NCI-H1930 (cell line): ENCODE data around the gene CCDC69.
"Not testable (repeated sequence)": the region's sequence is repeated elsewhere in the genome, so short reads cannot be mapped to it uniquely, and the experiment has no call there.

Source experiments
- DNase-seq, 2 experiments: peaks; one replicate each; lab custom pipeline; 2025; lab: John Stamatoyannopoulos, UW

CCDC69 gene

GRCh38 chr5:151245680-151246219 lies 21.9 kb upstream of the CCDC69 start:
- DNase-seq = no peak

DNA sequence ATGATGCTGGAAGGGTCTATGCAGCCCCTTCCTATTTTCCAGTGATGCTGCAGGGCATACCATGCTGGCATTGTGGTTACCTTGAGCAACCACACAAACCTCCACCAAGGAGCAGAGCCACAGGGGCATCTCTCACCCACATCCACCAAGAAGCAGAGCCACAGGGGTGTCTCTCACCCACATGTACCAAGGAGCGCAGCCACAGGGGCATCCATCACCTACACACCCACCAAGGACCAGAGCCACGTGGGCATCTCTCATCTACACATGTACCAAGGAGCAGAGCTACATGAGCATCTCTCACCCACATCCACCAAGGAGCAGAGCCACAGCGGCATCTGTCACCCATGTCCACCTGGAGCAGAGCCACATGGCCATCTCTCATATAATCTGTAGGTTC lies 20.3 kb upstream of the CCDC69 start:
- no peak for DNase-seq

GRCh38 chr5:151243564-151243963 lies 19.7 kb upstream of the CCDC69 start:
- no peak for DNase-seq

GRCh38 chr5:151243127-151243526 lies 19.2 kb upstream of the CCDC69 start:
- no peak for DNase-seq

DNA sequence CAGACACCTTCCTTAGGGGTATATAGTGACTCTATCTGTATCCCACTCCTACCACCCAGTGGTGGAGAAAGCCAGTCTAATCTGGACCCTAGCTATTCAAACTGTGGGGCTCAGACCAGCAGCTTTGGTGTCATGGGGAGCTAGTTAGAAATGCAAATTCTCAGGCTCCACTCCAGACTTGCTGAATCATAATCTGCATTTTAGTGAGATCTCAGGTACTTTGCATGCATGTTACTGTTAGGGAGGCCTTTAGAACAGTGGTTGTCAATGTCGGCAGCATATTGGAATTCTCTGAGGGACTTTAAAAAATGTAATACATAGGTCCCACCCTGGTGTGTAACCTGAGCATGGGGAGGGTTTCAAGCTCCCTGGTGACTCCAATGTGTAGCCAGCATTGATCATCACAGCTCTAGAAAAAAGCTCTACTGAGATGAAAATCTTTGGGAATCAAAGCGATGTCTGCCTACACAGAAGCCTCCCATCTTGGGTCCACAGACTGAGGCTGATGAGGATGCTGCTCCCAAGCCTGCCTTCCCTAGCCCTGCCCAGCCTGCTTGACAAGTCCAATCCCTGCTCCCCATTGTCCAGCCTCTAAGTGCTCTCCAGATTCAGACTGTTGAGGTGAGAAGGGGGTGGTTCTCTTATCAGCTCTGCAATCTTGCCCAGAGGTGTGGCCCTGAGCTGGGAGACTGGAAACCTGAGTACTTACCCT lies 17.2 kb upstream of the CCDC69 start:
- no peak for DNase-seq

DNA sequence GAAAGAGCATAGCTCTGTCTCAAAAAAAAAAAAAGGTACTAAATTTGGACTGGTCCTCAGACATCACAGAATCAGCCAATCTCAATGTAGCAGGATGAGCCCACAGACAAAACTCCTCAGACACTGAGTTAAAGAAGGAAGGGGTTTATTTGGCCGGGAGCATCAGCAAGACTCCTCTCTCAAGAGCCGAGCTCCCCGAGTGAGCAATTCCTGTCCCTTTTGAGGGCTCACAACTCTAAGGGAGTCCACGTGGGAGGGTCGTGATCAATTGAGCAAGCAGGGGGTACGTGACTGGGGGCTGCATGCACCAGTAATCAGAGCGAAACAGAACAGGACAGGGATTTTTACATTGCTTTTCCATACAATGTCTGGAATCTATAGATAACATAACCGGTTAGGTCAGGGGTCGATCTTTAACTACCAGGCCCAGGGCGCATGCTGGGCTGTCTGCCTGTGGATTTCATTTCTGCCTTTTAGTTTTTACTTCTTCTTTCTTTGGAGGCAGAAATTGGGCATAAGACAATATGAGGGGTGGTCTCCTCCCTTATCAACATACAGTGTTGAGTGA lies 16.5 kb upstream of the CCDC69 start:
- DNase-seq = not testable (repeated sequence)

DNA sequence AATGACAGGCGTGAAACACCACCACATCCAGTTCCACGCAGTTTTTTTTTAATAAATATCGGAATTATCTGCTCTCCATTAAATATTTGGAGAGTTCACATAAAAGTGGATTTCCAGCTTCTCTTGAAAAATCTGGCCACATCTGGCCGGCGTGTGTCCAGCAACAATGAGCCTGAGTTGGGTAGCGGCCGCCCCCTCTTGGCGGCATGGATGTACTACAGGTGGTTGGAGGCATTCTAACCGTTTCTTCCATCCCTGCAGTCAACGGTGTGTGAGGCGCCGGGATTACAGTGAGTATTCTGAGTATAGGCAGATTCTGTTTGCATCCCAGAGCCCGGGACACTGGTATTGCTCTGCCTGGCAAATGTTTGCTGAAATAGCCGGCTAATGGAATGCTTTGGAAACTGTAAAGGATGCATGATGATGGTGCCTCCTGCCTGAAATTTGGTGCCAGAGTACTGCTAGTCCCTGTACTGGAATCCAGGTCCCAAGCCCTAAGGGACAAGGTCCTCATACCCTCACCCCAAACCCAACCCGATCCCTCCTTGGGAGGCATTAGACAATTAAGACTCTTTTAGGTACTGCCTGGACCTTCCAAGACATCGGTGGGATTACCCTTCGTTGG lies 15.5 kb upstream of the CCDC69 start:
- peak in 1 of 2 experiments; percentile 8 for DNase-seq

GRCh38 chr5:151238303-151238741 lies 14.4 kb upstream of the CCDC69 start:
- no peak for DNase-seq

GRCh38 chr5:151237685-151238084 lies 13.8 kb upstream of the CCDC69 start:
- no peak for DNase-seq

- no peak for DNase-seq
Measured at GRCh38 chr5:151236888-151237287, 13.0 kb upstream of the CCDC69 start.

DNA sequence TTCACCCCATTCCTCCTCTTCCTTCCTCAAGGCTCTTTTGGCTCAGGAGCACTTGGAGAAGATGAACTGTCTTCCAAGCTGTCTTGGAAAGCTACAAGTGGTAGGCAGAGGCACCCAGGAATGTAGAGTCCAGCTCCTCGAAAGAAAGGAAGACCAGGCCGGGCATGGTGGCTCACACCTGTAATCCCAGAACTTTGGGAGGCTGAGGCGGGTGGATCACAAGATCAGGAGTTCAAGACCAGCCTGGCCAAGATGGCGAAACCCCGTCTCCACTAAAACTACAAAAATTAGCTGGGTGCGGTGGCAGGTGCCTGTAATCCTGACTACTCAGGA lies 11.3 kb upstream of the CCDC69 start:
- DNase-seq = not testable (repeated sequence)

GRCh38 chr5:151234476-151235238 lies 10.8 kb upstream of the CCDC69 start:
- DNase-seq = no peak

GRCh38 chr5:151233616-151234085 lies 9.8 kb upstream of the CCDC69 start:
- DNase-seq = no peak

- no peak for DNase-seq
Measured at GRCh38 chr5:151231359-151231758, 7.5 kb upstream of the CCDC69 start.

- no peak for DNase-seq
Measured at GRCh38 chr5:151230048-151230680, 6.3 kb upstream of the CCDC69 start.

DNA sequence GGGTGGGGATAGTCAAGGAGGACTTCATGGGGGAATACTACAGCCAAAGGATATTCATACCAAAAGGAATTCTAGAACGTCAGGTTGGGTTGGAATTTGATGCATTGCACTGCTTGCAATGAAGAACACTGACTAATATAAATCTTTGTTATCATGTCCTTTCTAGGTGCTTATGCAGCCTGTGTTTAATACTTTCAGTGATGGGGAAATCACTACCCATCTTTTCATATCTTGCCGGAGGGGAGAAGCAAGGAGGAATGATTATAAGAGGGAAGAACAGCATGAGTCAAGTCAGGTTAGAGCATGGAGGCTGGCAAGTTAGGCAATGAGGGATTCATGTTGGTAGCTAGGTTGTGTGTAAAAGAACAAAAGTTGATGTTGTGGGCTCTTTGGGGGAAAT lies 5.1 kb upstream of the CCDC69 start:
- DNase-seq = no peak

- DNase-seq = no peak
Measured at GRCh38 chr5:151227918-151228447, 4.1 kb upstream of the CCDC69 start.

DNA sequence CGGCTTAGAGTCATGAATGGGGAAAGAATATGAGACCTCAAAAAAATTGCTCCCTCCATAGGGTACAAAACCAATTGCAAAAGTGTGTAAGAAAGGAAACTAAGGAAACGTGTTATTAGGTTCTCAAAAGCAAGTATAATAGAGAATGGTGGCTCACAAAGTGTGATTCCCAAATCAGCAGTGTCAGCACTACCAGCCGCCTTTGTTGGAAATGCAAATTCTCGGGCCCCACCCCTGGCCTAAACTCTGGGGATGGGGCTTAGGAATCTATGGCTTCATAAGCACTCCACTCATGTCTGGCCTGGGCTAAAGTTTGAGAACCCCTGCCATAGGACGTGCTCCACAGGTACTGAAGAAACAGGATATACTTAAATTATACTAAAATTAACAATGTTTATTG lies 1.6 kb upstream of the CCDC69 start:
- no peak for DNase-seq

DNA sequence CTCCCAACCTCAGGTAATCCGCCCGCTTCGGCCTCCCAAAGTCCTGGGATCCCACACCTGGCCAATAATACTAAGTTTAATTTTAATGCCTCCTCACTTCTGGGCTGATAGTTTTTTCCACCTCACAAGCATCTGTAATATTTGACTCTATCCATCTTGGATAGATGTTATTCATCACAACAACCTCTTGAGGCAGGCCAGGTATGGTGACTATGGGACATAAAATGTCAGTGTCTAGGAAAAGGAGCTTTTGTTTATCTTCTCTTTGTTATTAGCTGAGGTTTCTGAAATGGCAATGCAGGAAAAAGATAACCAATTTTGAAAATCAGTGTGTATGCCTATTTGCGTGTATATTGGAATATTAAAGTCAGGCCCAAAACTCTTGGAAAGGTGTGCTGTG lies 1.2 kb upstream of the CCDC69 start:
- DNase-seq = no peak

DNA sequence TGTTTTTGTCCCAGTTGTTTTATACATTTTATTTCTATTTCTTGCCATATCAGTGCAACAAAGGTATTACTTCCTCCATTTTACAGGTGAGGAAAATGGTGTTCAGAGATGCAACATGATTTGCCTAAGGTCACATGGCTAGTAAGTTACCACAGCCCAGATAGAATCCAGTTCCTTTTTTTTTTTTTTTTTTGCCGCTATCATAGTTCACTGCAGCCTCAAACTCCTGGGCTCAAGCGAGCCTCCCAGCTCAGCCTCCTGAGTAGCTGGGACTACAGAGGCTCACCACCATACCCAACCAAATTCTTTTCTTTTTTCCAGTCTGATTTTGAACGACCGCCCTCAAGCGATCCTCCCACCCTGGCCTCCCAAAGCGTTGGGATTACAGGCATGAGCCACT lies 480 bp upstream of the CCDC69 start:
- no peak for DNase-seq

DNA sequence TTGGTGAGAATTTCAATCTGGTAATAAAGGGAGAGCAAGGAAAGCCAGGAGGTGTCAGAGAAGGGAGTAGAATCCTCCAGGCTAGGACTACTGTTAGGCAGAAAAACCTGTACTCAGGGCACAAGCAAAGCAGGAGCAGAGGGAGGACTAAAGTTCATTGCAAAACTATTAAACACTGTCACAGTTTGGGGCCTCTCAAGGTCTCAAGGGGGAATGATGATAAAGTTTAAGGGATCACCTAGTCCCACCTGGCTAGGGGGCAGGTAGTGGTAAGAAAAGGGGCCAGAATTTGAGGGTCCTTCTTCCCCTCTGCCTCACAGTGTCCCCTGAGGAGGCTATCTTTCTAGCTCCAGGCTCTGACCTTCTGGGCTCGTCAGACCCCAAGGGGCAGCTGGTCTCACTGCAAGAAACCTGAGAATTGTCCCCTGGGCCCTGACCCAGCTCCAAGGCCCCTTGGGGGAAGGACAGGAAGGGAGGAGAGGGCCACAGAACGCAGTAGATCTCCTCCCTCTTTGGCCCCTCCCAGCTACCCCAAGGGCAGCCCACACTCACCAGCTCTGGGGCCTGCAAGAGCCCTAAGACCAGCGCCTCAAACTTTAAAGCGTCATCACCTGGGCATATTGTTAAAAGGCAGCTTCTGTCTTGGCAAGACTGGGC lies 974 bp downstream of the CCDC69 start:
- no peak for DNase-seq
